OCI-M2 (cell line): ENCODE data around the gene TCEAL9.
"Not testable (repeated sequence)": the region's sequence is repeated elsewhere in the genome, so short reads cannot be mapped to it uniquely, and the experiment has no call there.

ENCODE experiments used
- DNase-seq: peaks from one replicate; lab custom pipeline; 2025; ENCODE audit not compliant: unreplicated experiment; lab: John Stamatoyannopoulos, UW

The TCEAL9 gene

GRCh38 chrX:103356130-103356798, at the start of gene TCEAL9:
Gene TCEAL9, plus strand, starts transcription at chrX:103356506. Its CDS starts 1,179 bp downstream, at chrX:103357685.
- no peak for DNase-seq

GRCh38 chrX:103309860-103310554, 46.3 kb upstream of the TCEAL9 start:
- DNase-seq = no peak

GRCh38 chrX:103310555-103311398, 45.5 kb upstream of the TCEAL9 start, which contains the start of gene BEX2:
Gene BEX2, minus strand, starts transcription at chrX:103310990. Its CDS starts 1,014 bp downstream, at chrX:103309976.
- no peak for DNase-seq

GRCh38 chrX:103311399-103311780, 44.9 kb upstream of the TCEAL9 start:
- no peak for DNase-seq

- no peak for DNase-seq
Observed at GRCh38 chrX:103329991-103330390, 26.3 kb upstream of the TCEAL9 start, which contains the start of gene TCEAL7. Gene TCEAL7, plus strand, starts transcription at chrX:103330239. Its CDS starts 1,165 bp downstream, at chrX:103331404.

- no peak for DNase-seq
Observed at GRCh38 chrX:103330681-103331288, 25.5 kb upstream of the TCEAL9 start.

- no peak for DNase-seq
Observed at GRCh38 chrX:103338663-103339062, 17.6 kb upstream of the TCEAL9 start.

GRCh38 chrX:103343105-103343504, 13.2 kb upstream of the TCEAL9 start:
- DNase-seq = no peak

- DNase-seq = no peak
Observed at GRCh38 chrX:103344606-103345005, 11.7 kb upstream of the TCEAL9 start.

- no peak for DNase-seq
Observed at GRCh38 chrX:103347682-103348397, 8.5 kb upstream of the TCEAL9 start.

- no peak for DNase-seq
Observed at GRCh38 chrX:103356858-103357257, 552 bp downstream of the TCEAL9 start.

GRCh38 chrX:103357871-103358270, 1.6 kb downstream of the TCEAL9 start:
- DNase-seq = no peak

- DNase-seq = not testable (repeated sequence)
Observed at GRCh38 chrX:103359605-103360004, 3.3 kb downstream of the TCEAL9 start.

GRCh38 chrX:103360092-103360491, 3.8 kb downstream of the TCEAL9 start:
- no peak for DNase-seq

- no peak for DNase-seq
Observed at GRCh38 chrX:103360916-103361315, 4.6 kb downstream of the TCEAL9 start.

GRCh38 chrX:103361798-103362197, 5.5 kb downstream of the TCEAL9 start:
- DNase-seq = no peak

- no peak for DNase-seq
Observed at GRCh38 chrX:103362474-103362873, 6.2 kb downstream of the TCEAL9 start.

- no peak for DNase-seq
Observed at GRCh38 chrX:103363046-103363445, 6.7 kb downstream of the TCEAL9 start.

GRCh38 chrX:103367502-103367901, 11.2 kb downstream of the TCEAL9 start:
- no peak for DNase-seq

- no peak for DNase-seq
Observed at GRCh38 chrX:103369479-103369878, 13.2 kb downstream of the TCEAL9 start.
